ENCODE results near the gene UFD1.

Gene UFD1

DNA sequence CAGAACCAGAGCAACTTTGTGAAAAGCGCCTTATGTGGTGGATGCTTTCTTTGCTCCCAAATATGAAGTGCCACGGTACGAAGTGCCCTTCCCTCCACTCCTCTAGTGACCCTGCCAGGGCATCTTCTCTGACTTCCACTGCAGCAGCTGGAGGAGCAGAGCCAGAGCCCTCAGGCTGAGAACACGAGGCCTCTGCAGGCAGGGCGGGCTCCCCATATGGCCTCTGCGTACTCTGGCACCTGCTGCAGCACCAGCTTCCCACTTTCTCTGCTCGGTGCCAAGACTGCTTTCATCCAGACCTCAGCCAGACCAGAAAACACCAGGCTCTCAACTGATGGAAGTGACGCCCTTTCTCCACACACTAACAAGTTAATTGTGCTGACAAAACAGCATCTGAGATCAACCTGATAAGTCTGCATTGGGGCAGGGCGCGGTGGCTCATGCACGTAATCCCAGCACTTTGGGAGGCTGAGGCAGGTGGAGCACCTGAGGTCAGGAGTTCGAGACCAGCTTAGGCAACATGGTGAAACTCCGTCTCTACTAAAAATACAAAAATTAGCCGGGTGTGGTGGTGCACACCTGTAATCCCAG is 12.8 kb downstream of the UFD1 start:
- TF ChIP-seq ZBTB7A (IDR thresholded peaks at IDR 0.05; ENCODE audit: low read depth) = no peak
- TF ChIP-seq, protein P1, sequence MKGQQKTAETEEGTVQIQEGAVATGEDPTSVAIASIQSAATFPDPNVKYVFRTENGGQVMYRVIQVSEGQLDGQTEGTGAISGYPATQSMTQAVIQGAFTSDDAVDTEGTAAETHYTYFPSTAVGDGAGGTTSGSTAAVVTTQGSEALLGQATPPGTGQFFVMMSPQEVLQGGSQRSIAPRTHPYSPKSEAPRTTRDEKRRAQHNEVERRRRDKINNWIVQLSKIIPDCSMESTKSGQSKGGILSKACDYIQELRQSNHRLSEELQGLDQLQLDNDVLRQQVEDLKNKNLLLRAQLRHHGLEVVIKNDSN (IDR thresholded peaks at IDR 0.05) = no peak
- no peak for TF ChIP-seq CREB1 (IDR thresholded peaks at IDR 0.05; ENCODE audit: low read depth)
- TF ChIP-seq EGR1 (IDR thresholded peaks at IDR 0.05) = no peak
- TF ChIP-seq EP300 (IDR thresholded peaks at IDR 0.05; ENCODE audit: borderline replicate concordance) = no peak
- TF ChIP-seq TCF12 (IDR thresholded peaks at IDR 0.05; ENCODE audit: low read depth) = no peak
- TF ChIP-seq FOXM1 (IDR thresholded peaks at IDR 0.05; ENCODE audit: borderline replicate concordance, low read depth) = no peak
- no peak for TF ChIP-seq TEAD4 (IDR thresholded peaks at IDR 0.05)
- no peak for TF ChIP-seq RAD21 (IDR thresholded peaks at IDR 0.05; ENCODE audit: low read depth)
- TF ChIP-seq YY1 (IDR thresholded peaks at IDR 0.05; ENCODE audit: low read depth) = no peak
- TF ChIP-seq, protein P2, sequence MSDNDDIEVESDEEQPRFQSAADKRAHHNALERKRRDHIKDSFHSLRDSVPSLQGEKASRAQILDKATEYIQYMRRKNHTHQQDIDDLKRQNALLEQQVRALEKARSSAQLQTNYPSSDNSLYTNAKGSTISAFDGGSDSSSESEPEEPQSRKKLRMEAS (IDR thresholded peaks at IDR 0.05) = no peak
- no peak for TF ChIP-seq TAF1 (IDR thresholded peaks at IDR 0.05; ENCODE audit: low read depth)
- no peak for TF ChIP-seq NFIC (IDR thresholded peaks at IDR 0.05)

DNA sequence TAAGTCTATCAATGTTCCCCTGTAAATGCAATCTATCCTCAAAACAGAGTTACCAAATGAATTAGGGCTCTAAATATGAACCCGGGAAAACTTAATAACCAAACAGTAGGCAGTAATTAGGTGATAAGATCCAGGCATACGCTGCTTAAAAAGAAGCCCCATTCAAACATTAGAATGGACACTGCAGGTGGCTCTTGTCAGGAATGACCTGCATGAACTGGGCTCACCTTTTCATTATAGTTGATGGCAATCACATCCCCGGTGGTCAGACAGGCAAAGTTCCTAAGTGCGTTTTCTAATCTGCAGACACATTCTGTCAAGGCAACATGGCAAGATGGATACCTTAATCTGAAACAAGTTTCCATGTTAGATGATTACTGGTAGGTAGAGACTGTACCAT is 14.0 kb downstream of the UFD1 start:
- TF ChIP-seq, protein P1 (IDR thresholded peaks at IDR 0.05) = no peak
- no peak for TF ChIP-seq RAD21 (IDR thresholded peaks at IDR 0.05; ENCODE audit: low read depth)
- TF ChIP-seq EP300 (IDR thresholded peaks at IDR 0.05; ENCODE audit: borderline replicate concordance) = no peak
- TF ChIP-seq, protein P2 (IDR thresholded peaks at IDR 0.05) = no peak
- no peak for TF ChIP-seq EGR1 (IDR thresholded peaks at IDR 0.05)
- TF ChIP-seq, protein P3, sequence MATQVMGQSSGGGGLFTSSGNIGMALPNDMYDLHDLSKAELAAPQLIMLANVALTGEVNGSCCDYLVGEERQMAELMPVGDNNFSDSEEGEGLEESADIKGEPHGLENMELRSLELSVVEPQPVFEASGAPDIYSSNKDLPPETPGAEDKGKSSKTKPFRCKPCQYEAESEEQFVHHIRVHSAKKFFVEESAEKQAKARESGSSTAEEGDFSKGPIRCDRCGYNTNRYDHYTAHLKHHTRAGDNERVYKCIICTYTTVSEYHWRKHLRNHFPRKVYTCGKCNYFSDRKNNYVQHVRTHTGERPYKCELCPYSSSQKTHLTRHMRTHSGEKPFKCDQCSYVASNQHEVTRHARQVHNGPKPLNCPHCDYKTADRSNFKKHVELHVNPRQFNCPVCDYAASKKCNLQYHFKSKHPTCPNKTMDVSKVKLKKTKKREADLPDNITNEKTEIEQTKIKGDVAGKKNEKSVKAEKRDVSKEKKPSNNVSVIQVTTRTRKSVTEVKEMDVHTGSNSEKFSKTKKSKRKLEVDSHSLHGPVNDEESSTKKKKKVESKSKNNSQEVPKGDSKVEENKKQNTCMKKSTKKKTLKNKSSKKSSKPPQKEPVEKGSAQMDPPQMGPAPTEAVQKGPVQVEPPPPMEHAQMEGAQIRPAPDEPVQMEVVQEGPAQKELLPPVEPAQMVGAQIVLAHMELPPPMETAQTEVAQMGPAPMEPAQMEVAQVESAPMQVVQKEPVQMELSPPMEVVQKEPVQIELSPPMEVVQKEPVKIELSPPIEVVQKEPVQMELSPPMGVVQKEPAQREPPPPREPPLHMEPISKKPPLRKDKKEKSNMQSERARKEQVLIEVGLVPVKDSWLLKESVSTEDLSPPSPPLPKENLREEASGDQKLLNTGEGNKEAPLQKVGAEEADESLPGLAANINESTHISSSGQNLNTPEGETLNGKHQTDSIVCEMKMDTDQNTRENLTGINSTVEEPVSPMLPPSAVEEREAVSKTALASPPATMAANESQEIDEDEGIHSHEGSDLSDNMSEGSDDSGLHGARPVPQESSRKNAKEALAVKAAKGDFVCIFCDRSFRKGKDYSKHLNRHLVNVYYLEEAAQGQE (IDR thresholded peaks at IDR 0.05; ENCODE audit: low read depth) = no peak
- TF ChIP-seq CREB1 (IDR thresholded peaks at IDR 0.05; ENCODE audit: low read depth) = no peak
- no peak for TF ChIP-seq TEAD4 (IDR thresholded peaks at IDR 0.05)
- TF ChIP-seq NFIC (IDR thresholded peaks at IDR 0.05) = no peak
- no peak for TF ChIP-seq TAF1 (IDR thresholded peaks at IDR 0.05; ENCODE audit: low read depth)
- no peak for TF ChIP-seq TCF12 (IDR thresholded peaks at IDR 0.05; ENCODE audit: low read depth)
- no peak for TF ChIP-seq ZBTB7A (IDR thresholded peaks at IDR 0.05; ENCODE audit: low read depth)
- no peak for TF ChIP-seq FOXM1 (IDR thresholded peaks at IDR 0.05; ENCODE audit: borderline replicate concordance, low read depth)

DNA sequence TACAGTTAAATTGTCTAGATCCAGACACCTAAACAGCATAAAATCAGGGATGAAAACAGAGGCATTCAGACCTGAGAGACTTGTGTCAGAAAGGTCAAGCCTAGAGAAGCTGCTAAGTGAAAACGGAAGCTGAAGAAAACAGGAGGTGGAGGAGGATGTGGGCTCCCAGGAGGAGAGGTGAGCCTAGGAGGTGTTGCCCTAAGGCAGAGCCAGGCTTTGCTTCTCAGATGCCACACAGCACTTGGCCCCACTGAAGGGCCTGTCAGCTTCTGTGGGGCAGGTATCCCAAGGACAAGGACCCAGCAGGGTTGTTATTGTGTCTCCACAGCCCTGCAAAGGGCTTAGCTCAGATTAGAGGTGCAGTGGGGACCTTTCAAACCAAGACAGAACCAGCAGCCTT is 14.4 kb downstream of the UFD1 start:
- no peak for TF ChIP-seq YY1 (IDR thresholded peaks at IDR 0.05; ENCODE audit: low read depth)
- TF ChIP-seq FOXM1 (IDR thresholded peaks at IDR 0.05; ENCODE audit: borderline replicate concordance, low read depth) = no peak
- TF ChIP-seq TAF1 (IDR thresholded peaks at IDR 0.05; ENCODE audit: low read depth) = no peak
- TF ChIP-seq, protein P2 (IDR thresholded peaks at IDR 0.05) = no peak
- no peak for TF ChIP-seq RAD21 (IDR thresholded peaks at IDR 0.05; ENCODE audit: low read depth)
- no peak for TF ChIP-seq ZBTB7A (IDR thresholded peaks at IDR 0.05; ENCODE audit: low read depth)
- no peak for TF ChIP-seq CEBPB (IDR thresholded peaks at IDR 0.05)
- TF ChIP-seq EP300 (IDR thresholded peaks at IDR 0.05; ENCODE audit: borderline replicate concordance) = no peak

DNA sequence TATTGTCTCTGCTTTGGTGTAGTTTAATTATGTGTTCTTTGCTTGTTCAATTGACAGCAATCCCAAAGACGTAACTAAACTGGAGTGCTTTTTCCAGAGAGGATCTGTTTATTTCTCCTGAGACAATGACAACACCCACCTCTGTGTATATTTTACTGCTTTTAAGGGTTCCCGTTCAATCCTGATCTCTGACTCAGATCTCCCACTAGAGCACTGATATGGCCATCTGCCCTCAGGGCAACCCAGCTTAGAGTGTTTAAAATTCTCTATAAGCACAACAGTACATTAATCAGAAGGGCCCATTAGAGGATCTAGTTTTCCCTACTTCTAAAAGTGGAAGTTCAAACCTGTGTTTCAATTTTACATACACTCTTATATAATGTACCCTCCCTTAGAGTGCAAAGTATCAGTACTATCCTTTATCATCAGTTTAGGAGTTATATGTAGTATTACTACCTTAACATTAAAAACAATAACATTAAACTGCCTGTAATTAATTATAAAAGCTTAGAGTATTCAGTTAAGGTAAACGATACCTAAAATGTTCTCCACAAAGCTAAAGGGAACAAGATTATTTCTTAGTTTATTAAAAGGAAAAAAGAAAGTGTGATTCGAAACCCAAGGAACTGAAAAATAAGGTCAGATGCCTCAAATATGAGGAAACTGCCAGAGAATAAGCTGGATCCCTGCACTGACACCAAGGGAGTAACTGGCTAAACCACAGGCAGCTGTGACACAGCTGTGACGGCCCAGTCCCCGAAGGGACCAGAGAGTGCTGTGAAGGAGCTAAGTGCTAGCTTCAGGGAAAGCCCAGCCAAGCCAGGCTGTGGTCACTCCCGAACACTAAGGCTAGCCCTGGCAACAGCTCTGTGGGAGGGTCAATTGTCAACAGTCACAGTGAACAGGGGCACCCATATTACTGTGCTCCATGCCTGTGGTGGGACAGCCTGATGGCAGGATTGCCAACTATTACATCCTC is 15.2 kb downstream of the UFD1 start:
- TF ChIP-seq, protein P2 (IDR thresholded peaks at IDR 0.05) = no peak
- TF ChIP-seq YY1 (IDR thresholded peaks at IDR 0.05; ENCODE audit: low read depth) = no peak

DNA sequence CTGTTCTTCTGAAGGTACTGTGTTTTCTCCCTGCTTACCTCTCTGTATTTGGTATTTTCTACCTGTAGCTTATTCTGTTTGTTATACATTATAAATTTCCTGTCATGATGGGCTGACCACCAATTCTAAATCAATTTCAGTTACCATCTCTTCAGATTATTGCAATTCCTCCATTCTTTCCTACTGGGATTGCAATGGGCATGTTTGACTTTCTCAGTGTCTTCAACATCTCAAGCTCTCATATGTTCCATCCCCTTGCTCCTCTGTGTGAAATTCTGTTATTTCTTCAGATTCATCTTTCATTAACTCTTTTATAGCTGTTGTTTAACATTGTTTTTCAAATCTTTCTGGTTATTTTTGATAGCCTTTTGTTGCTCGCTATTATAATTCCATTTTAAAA is 16.0 kb downstream of the UFD1 start:
- TF ChIP-seq, protein P3 (IDR thresholded peaks at IDR 0.05; ENCODE audit: low read depth) = no peak
- TF ChIP-seq CREB1 (IDR thresholded peaks at IDR 0.05; ENCODE audit: low read depth) (no peak), EGR1 (IDR thresholded peaks at IDR 0.05) (no peak), FOXM1 (IDR thresholded peaks at IDR 0.05; ENCODE audit: borderline replicate concordance, low read depth) (no peak), EP300 (IDR thresholded peaks at IDR 0.05; ENCODE audit: borderline replicate concordance) (no peak), TEAD4 (IDR thresholded peaks at IDR 0.05) (no peak), RAD21 (IDR thresholded peaks at IDR 0.05; ENCODE audit: low read depth) (no peak), TCF12 (IDR thresholded peaks at IDR 0.05; ENCODE audit: low read depth) (no peak), YY1 (IDR thresholded peaks at IDR 0.05; ENCODE audit: low read depth) (no peak), NFIC (IDR thresholded peaks at IDR 0.05) (no peak), ZBTB7A (IDR thresholded peaks at IDR 0.05; ENCODE audit: low read depth) (no peak), TAF1 (IDR thresholded peaks at IDR 0.05; ENCODE audit: low read depth) (no peak), CEBPB (IDR thresholded peaks at IDR 0.05) (no peak)
- TF ChIP-seq, protein P1 (IDR thresholded peaks at IDR 0.05) = no peak
- TF ChIP-seq, protein P2 (IDR thresholded peaks at IDR 0.05) = no peak
